ENCODE results near the gene MRPL1. TPM values are rescaled to one million over a fixed set of nuclear protein-coding genes. Genes with fewer than 3 reads are reported as not detected.

Gene MRPL1
- total RNA-seq, 1 donor = 15.5 TPM

Other genes starting within 250 kb of the MRPL1 start
- 207 TPM for gene CNOT6L, start 43.5 kb upstream of the MRPL1 start, total RNA-seq
- gene FRAS1, start 194.5 kb downstream of the MRPL1 start, total RNA-seq = under 0.01 TPM

Data from mononuclear cell (primary cell).